ENCODE measurements around the gene KDM4F.

The KDM4F gene

DNA sequence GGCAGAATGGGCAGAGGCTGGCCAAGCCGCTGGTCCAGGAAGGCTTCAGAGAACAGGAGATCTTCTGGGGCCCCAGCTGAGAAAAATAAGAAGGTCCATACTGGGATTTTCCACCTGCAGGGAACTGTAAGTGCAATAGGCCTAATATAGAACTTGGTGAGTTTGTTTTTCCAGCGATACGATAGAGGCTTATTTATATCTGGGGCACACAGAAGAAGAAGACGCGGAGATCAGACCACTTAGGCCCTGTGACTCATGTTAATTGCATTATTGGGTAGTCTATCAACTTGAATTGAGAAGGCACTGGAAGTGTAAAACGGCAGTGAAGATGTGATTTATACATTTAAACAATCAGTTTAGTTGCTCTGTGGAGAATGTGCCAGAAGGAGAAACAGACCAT is 9.8 kb downstream of the KDM4F start:
- no peak for DNase-seq (ENCODE audit: low read depth)
- TF ChIP-seq, protein P1, sequence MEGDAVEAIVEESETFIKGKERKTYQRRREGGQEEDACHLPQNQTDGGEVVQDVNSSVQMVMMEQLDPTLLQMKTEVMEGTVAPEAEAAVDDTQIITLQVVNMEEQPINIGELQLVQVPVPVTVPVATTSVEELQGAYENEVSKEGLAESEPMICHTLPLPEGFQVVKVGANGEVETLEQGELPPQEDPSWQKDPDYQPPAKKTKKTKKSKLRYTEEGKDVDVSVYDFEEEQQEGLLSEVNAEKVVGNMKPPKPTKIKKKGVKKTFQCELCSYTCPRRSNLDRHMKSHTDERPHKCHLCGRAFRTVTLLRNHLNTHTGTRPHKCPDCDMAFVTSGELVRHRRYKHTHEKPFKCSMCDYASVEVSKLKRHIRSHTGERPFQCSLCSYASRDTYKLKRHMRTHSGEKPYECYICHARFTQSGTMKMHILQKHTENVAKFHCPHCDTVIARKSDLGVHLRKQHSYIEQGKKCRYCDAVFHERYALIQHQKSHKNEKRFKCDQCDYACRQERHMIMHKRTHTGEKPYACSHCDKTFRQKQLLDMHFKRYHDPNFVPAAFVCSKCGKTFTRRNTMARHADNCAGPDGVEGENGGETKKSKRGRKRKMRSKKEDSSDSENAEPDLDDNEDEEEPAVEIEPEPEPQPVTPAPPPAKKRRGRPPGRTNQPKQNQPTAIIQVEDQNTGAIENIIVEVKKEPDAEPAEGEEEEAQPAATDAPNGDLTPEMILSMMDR (conservative IDR thresholded peaks at IDR 0.05; ENCODE audit: control insufficient read depth, insufficient read depth, low read depth, low read length), result no peak
- H3K4me3 ChIP-seq (ENCODE audit: control insufficient read depth, low read depth, low read length), result no peak overlapping the region

DNA sequence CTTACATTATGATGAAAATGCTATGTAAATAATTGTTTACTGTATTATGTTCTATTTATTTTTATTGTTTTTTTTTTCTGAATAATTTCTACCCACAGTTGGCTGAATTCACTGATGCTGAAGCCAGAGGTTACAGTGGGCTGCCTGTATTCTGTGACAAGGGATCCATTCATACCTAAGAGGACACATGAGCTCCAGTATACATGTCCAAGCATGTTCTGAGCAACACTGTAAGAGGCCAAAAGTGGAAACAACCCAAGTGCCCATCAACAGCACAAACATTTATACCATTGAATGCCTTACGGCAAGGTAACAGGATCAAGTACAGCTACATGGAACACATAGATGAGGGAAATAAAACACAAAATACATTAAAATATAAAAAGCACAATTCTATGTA is 16.1 kb downstream of the KDM4F start:
- no peak overlapping the region for H3K4me3 ChIP-seq (ENCODE audit: control insufficient read depth, low read depth, low read length)
- TF ChIP-seq, protein P1 (conservative IDR thresholded peaks at IDR 0.05; ENCODE audit: control insufficient read depth, insufficient read depth, low read depth, low read length), result no peak
- no peak for DNase-seq (ENCODE audit: low read depth)

DNA sequence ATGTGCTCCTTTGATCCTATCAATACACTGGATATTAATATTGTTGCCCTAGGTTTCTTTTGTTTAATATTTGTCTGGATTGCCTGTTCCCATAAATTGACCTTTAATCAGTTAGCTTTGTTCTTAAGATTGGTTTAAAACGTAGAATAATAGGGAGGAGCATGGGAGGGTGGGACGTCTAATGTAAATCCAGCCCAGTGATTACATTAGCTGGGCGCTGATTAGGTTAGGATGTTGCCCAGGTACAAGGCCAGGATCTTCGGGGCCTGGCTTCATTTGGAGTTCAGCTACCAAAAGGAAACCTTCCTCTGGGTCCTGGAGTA is 17.5 kb downstream of the KDM4F start, which contains the start of gene SRSF8:
TSS of gene SRSF8 (plus strand) at position 204 of the 323 bp plus-strand sequence. CDS start 308 bp downstream, outside the sequence.
- peak within 1 kb of the TSS; percentile 89 for H3K4me3 ChIP-seq (ENCODE audit: control insufficient read depth, low read depth, low read length)
- DNase-seq (ENCODE audit: low read depth), result no peak
- TF ChIP-seq, protein P1 (conservative IDR thresholded peaks at IDR 0.05; ENCODE audit: control insufficient read depth, insufficient read depth, low read depth, low read length), result no peak

DNA sequence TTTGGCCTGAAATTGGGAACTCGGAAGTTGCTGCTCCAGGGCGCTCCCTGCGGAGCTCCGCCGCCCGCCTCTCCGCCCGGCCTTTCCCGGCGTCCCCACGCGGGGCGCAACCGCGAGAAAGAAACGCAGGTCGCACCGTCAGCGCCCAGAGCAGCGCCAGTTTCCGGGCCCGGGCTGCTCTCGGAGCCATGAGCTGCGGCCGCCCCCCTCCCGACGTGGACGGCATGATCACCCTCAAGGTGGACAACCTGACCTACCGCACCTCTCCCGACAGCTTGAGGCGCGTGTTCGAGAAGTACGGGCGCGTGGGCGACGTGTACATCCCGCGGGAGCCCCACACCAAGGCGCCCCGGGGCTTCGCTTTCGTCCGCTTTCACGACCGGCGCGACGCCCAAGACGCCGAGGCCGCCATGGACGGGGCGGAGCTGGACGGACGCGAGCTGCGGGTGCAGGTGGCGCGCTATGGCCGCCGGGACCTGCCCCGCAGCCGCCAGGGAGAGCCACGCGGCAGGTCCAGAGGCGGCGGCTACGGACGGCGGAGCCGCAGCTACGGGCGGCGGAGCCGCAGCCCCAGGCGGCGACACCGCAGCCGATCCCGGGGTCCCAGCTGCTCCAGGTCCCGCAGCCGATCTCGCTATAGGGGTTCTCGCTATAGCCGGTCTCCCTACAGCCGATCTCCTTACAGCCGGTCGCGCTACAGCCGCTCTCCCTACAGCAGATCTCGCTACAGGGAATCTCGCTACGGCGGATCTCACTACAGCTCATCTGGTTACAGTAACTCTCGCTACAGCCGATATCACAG is 18.0 kb downstream of the KDM4F start:
- peak; percentile 60 for DNase-seq (ENCODE audit: low read depth)
- TF ChIP-seq, protein P1 (conservative IDR thresholded peaks at IDR 0.05; ENCODE audit: control insufficient read depth, insufficient read depth, low read depth, low read length), result no peak
- H3K4me3 ChIP-seq (ENCODE audit: control insufficient read depth, low read depth, low read length), result peak overlapping the region; percentile 89

DNA sequence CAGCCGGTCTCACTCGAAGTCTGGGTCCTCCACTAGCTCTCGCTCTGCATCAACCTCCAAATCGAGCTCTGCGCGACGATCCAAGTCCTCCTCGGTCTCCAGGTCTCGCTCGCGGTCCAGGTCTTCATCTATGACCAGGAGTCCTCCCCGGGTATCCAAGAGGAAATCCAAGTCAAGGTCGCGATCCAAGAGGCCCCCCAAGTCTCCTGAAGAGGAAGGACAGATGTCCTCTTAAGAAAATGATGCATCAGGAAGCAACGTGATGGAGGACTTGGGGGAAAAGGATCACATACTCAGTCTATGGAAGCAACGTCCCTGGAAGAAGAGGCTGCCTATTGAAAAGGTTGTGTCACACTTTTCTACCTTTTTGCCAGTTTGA is 18.6 kb downstream of the KDM4F start:
- DNase-seq (ENCODE audit: low read depth), result no peak
- H3K4me3 ChIP-seq (ENCODE audit: control insufficient read depth, low read depth, low read length), result peak overlapping the region; percentile 89
- TF ChIP-seq, protein P1 (conservative IDR thresholded peaks at IDR 0.05; ENCODE audit: control insufficient read depth, insufficient read depth, low read depth, low read length), result no peak

DNA sequence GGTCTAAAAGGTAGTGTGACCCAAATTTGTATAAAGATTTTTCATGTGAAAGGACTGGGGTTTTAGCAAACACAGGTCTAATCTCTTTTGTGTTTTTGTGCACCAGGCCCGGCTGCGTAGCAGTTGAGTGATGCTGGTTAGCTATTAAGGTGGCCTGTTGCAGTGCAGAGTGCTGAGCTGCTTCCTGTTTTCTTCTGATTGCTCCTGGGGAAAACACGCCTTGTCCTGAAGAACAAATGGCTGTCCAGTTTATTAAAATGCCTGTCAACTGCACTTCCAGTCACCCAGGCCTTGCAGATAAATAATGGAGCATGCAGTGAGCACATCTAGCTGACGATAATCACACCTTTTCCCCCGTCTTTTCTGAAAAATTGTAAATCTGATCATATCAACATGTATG is 19.3 kb downstream of the KDM4F start:
- H3K4me3 ChIP-seq (ENCODE audit: control insufficient read depth, low read depth, low read length), result peak overlapping the region; percentile 89
- peak; percentile 97 for DNase-seq (ENCODE audit: low read depth)
- TF ChIP-seq, protein P1 (conservative IDR thresholded peaks at IDR 0.05; ENCODE audit: control insufficient read depth, insufficient read depth, low read depth, low read length), result no peak

All from fibroblast of mammary gland (primary cell).